Measurements from ENCODE around the gene PIP5K1A. TPM values are rescaled to one million over a fixed set of nuclear protein-coding genes. Genes with fewer than 3 reads are reported as not detected.

The PIP5K1A gene
- polyA plus RNA-seq, 1 experiment = 138 TPM

DNA sequence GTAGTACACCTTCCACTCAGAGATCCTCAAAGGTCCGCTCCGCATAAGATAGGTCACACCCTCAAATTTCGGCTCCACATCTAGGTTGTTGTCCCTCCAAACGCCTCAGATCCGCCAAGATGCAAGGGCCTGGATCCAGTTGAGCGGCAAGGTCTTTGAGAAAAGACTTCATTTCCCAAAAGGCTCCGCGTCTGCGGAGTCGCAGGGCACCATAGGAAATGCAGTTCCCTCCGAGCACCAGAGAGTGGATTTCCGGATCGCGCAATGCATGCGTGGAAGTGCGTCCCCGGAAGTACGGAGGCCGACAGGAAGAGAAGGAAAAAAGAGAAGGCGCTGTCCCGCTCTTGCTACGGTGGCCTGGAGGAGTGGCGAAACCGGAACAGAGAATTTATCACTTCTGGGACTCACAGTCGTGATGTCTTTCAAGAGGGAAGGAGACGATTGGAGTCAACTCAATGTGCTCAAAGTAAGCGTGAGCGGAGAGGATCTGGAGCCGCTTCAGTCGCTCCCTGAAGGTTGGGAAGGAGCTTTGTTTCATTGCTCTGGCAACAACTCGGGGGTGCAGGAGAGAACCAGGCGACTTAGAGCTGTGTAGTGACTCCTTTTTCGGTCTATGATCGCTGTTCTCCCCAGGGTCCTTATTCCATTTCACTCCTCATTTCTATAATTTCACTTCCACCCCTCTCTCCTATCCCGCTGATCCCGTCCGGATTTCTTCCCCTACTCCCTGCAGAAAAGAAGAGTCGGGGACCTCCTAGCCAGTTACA, 32.4 kb upstream of the PIP5K1A start, which contains the start of the genes LYSMD1 and SCNM1:
Gene LYSMD1, minus strand, starts transcription at position 165 of the 767 bp plus-strand sequence. CDS start 644 bp downstream, outside the sequence.
Gene SCNM1, plus strand, starts transcription at position 407 of the 767 bp plus-strand sequence. Its CDS starts 9 bp downstream, at position 416.
- CTCF ChIA-PET = interaction anchor here (1.0 to 2.3 kb wide), 6 partner anchors 10 to 175 kb away, joined by 4 to 7 read pairs (median 5); partner anchors contain the start of gene TMOD4
- H3K36me3 ChIP-seq (ENCODE audit: control insufficient read depth, insufficient read depth, low read length) = peaks cover 11% of the 10 kb centered on the region
- H3K4me3 ChIP-seq (ENCODE audit: low read depth, low read length) = peak within 1 kb of the TSS; percentile 80
- TF ChIP-seq, protein P1, sequence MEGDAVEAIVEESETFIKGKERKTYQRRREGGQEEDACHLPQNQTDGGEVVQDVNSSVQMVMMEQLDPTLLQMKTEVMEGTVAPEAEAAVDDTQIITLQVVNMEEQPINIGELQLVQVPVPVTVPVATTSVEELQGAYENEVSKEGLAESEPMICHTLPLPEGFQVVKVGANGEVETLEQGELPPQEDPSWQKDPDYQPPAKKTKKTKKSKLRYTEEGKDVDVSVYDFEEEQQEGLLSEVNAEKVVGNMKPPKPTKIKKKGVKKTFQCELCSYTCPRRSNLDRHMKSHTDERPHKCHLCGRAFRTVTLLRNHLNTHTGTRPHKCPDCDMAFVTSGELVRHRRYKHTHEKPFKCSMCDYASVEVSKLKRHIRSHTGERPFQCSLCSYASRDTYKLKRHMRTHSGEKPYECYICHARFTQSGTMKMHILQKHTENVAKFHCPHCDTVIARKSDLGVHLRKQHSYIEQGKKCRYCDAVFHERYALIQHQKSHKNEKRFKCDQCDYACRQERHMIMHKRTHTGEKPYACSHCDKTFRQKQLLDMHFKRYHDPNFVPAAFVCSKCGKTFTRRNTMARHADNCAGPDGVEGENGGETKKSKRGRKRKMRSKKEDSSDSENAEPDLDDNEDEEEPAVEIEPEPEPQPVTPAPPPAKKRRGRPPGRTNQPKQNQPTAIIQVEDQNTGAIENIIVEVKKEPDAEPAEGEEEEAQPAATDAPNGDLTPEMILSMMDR (IDR thresholded peaks at IDR 0.05; ENCODE audit: insufficient read depth, low read depth, low read length) = no peak
- POLR2A ChIA-PET = interaction anchor here (0.7 to 1.4 kb wide), 3 partner anchors 24 to 117 kb away, joined by 7 to 11 read pairs (median 8); partner anchors contain the start of gene VPS72
- peak; percentile 93 for DNase-seq (ENCODE audit: low read depth)
- H3K27me3 ChIP-seq (ENCODE audit: control insufficient read depth, insufficient read depth, low read length) = no peaks in the 10 kb centered on the region

DNA sequence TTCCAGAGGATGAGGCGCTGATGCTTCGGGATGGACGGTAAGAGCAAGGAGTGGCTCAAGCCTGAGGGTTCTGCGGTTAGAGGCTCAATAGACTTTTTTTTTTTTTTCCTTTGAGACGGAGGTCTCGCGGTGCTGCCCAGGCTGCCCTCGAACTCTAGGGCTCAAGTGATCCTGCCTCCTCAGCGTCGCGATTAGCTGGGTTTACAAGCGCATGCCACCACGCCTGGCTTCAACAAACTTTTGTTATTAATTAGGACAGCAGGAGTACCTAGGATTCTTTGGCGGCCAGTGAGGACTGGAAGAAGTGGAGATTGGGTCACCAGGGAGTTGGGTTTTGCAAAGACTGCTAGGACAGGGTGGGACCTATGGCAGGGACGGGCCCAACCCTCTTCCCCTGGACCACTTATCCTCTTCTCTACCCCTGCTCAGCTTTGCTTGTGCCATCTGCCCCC, 31.8 kb upstream of the PIP5K1A start:
- TF ChIP-seq, protein P1 (IDR thresholded peaks at IDR 0.05; ENCODE audit: insufficient read depth, low read depth, low read length) = no peak
- Histone ChIP-seq H3K27me3 (ENCODE audit: control insufficient read depth, insufficient read depth, low read length) (no peaks in the 10 kb centered on the region), H3K4me3 (ENCODE audit: low read depth, low read length) (peak overlapping the region; percentile 80), H3K36me3 (ENCODE audit: control insufficient read depth, insufficient read depth, low read length) (peaks cover 8% of the 10 kb centered on the region)
- ChIA-PET CTCF (interaction anchor here (1.0 to 2.3 kb wide), 4 partner anchors 9 to 174 kb away, joined by 4 to 7 read pairs (median 4); partner anchors contain the start of gene TMOD4), POLR2A (interaction anchor here (0.7 to 1.4 kb wide), 2 partner anchors 23 to 29 kb away, joined by 7 to 8 read pairs; partner anchors contain the start of gene VPS72)
- no peak for DNase-seq (ENCODE audit: low read depth)

DNA sequence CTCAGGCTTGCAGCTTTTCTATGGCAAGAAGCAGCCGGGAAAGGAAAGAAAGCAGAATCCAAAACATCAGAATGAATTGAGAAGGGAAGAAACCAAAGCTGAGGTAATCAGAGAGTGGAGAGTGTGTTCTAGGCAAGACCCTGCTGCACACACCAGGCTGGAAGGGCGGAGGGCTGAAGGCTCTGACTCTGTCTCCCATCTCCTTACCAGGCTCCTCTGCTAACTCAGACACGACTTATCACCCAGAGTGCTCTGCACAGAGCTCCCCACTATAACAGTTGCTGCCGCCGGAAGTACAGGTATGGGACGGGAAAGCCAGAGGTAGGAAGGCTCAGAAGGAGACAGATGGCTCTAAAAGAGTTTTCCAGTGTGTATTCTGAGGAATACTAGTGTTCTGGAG, 31.2 kb upstream of the PIP5K1A start:
- TF ChIP-seq, protein P1 (IDR thresholded peaks at IDR 0.05; ENCODE audit: insufficient read depth, low read depth, low read length) = no peak
- no peak for DNase-seq (ENCODE audit: low read depth)
- Histone ChIP-seq H3K36me3 (ENCODE audit: control insufficient read depth, insufficient read depth, low read length) (peaks cover 5% of the 10 kb centered on the region), H3K27me3 (ENCODE audit: control insufficient read depth, insufficient read depth, low read length) (no peaks in the 10 kb centered on the region), H3K4me3 (ENCODE audit: low read depth, low read length) (peak overlapping the region; percentile 80)
- POLR2A ChIA-PET = interaction anchor here (0.7 to 1.4 kb wide), 2 partner anchors 23 to 28 kb away, joined by 7 to 8 read pairs; partner anchors contain the start of gene VPS72
- CTCF ChIA-PET = interaction anchor here (1.0 to 2.3 kb wide), 4 partner anchors 9 to 174 kb away, joined by 4 to 7 read pairs (median 4); partner anchors contain the start of gene TMOD4

DNA sequence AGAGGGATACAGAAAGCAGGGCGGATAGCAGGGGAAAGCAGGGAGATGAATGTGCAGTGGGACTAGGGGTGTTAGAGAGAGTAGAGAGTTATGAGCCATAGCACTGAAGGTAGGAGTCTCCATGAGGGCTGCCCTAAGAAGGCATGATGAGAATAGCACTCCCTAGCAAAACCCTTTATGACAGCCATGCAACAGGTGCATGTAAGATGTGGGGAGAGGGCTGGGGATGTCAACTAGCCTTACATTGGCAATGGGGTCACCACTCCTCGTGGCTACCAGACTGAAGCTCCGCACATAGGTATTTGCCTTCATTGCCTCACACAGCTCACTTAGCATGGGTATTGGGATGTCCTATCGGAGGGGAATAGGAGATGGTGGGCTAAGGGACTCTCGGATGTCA, 27.2 kb upstream of the PIP5K1A start:
- no peak overlapping the region for H3K4me3 ChIP-seq (ENCODE audit: low read depth, low read length)
- no peak for DNase-seq (ENCODE audit: low read depth)
- CTCF ChIA-PET = no interaction called here
- POLR2A ChIA-PET = no interaction called here
- H3K36me3 ChIP-seq (ENCODE audit: control insufficient read depth, insufficient read depth, low read length) = peaks cover 7% of the 10 kb centered on the region
- TF ChIP-seq, protein P1 (IDR thresholded peaks at IDR 0.05; ENCODE audit: insufficient read depth, low read depth, low read length) = no peak
- no peaks in the 10 kb centered on the region for H3K27me3 ChIP-seq (ENCODE audit: control insufficient read depth, insufficient read depth, low read length)

Measured in BJ (cell line).